Lung (tissue), 13 donors: Measurements from ENCODE around the gene ARRDC1. TPM values are rescaled to one million over a fixed set of nuclear protein-coding genes. Genes with fewer than 3 reads are reported as not detected.
A peak's percentile ranks its signal among the peaks of the same experiment; 100 is the strongest.

Experiments used
- ATAC-seq: fragments of 200-7000 bp; cut with Tn5 transposase; one replicate; pipeline ENCODE4 v1.9.1; 2020; ENCODE audit warnings: moderate number of reproducible peaks; ENCODE audit not compliant: insufficient read depth, low FRiP score
- DNase-seq, 3 donors: peaks; one replicate each; pipeline ENCODE4 v3.0.0-alpha.2; 2013 to 2017
- H3K27ac ChIP-seq, 2 donors: one replicate each; pipeline ENCODE4 v1.5.1; 2013; ENCODE audit warnings: mild to moderate bottlenecking in 2 of 2, moderate library complexity in 2 of 2, control low read depth in 1 of 2, inconsistent platforms in 1 of 2, low read depth in 1 of 2, low read length in 1 of 2
- H3K27me3 ChIP-seq, 3 donors: one replicate each; pipeline ENCODE4 v1.5.1; 2013; ENCODE audit warnings: low read length in 2 of 3; ENCODE audit not compliant: control insufficient read depth in 3 of 3, insufficient read depth in 3 of 3
- H3K36me3 ChIP-seq, 4 donors: one replicate each; pipeline ENCODE4 v1.5.1; 2013; ENCODE audit warnings: low read length in 4 of 4, mild to moderate bottlenecking in 1 of 4, moderate library complexity in 1 of 4; ENCODE audit not compliant: control insufficient read depth in 4 of 4, insufficient read depth in 4 of 4
- H3K4me1 ChIP-seq, 5 donors: one replicate each; pipeline ENCODE4 v1.5.1; 2013; ENCODE audit warnings: low read length in 5 of 5, mild to moderate bottlenecking in 2 of 5, moderate library complexity in 1 of 5; ENCODE audit not compliant: control insufficient read depth in 5 of 5, insufficient read depth in 5 of 5
- H3K4me3 ChIP-seq: one replicate; pipeline ENCODE4 v1.5.1; 2013; ENCODE audit warnings: mild to moderate bottlenecking, control low read depth, moderate library complexity
- H3K9ac ChIP-seq, 2 donors: one replicate each; pipeline ENCODE4 v1.5.1; 2013; ENCODE audit warnings: low read length in 2 of 2, control low read depth in 1 of 2; ENCODE audit not compliant: insufficient read depth in 1 of 2
- H3K9me3 ChIP-seq, 4 donors: one replicate each; pipeline ENCODE4 v1.5.1; 2013; ENCODE audit warnings: low read length in 3 of 4, mild to moderate bottlenecking in 1 of 4, moderate library complexity in 1 of 4; ENCODE audit not compliant: control insufficient read depth in 4 of 4, insufficient read depth in 3 of 4
- CTCF ChIP-seq: IDR thresholded peaks from 2 replicates; pipeline ENCODE4 v1.5.1; 2012; ENCODE audit warnings: mild to moderate bottlenecking; ENCODE audit errors: control extremely low read depth, extremely low read depth
- WGBS, 2 donors: extraction: QIAGEN DNeasy Blood & Tissue Kit; methylation state at CpG; one replicate each; pipeline ENCODE4 v1.1.7; 2013; 5-methylcytosine and 5-hydroxymethylcytosine counted together
- polyA plus RNA-seq, 2 donors: library from polyadenylated mRNA; stranded (reverse); fragments of 200-250 nt; gene quantifications; one replicate each; pipeline ENCODE4 v1.2.1, GENCODE V29; 2013
- small RNA-seq: library from RNA; depleted of rRNA; stranded (forward); fragments of <200 nt; gene quantifications from one replicate; pipeline ENCODE3, GENCODE V24; 2014; ENCODE audit warnings: low replicate concordance
- total RNA-seq, 2 donors: library from RNA; depleted of rRNA in 1 of 2; stranded (reverse); fragments of >200 nt in 1 of 2; gene quantifications; one replicate each; pipeline ENCODE4 v1.2.1, GENCODE V29; 2014 to 2021
- donor health status: control.
- donor health status: control.
- donor health status: Bipolar disorder and iron deficiency.
- donor health status: healthy.
- donor health status: DM: yes; HTN: yes; CAD: no.

The ARRDC1 gene
- total and polyA plus RNA-seq, 4 donors: 57.4 to 137 (median 94.6) TPM

- H3K27ac ChIP-seq: no peak overlapping the region
- no peak for TF ChIP-seq CTCF
- peak; percentile 52 to 69 (median 61) for DNase-seq
Measured at GRCh38 chr9:137664676-137665075, 59.2 kb downstream of the ARRDC1 start.

More at GRCh38 chr9:137664676-137665075, 59.2 kb downstream of the ARRDC1 start:
- Histone ChIP-seq H3K36me3 (peaks cover 0 to 6% (median 0%) of the 10 kb centered on the region in 4 donors), H3K27me3 (no peaks in the 10 kb centered on the region), H3K9me3 (peaks cover 0 to 4% (median 0%) of the 10 kb centered on the region in 4 donors), H3K4me3 (no peak overlapping the region), H3K9ac (no peak overlapping the region), H3K4me1 (peaks cover 0 to 33% (median 13%) of the 10 kb centered on the region in 5 donors)
- WGBS, 2 donors: 71 to 82% methylated on average over 7 of the region's 7 CpGs
- ATAC-seq: no peak

Small RNAs within 50 kb of the gene (small RNA-seq; reads per million reads assigned to genes)
- not detected for gene RF00017

Other genes starting within 250 kb of the ARRDC1 start
- gene EXD3, start 182.5 kb upstream of the ARRDC1 start, total RNA-seq: 10 to 100 TPM; 17.5 to 21.5 TPM
- gene EXD3, start 182.5 kb upstream of the ARRDC1 start, polyA plus RNA-seq: 10 to 100 TPM in 1 of 2 donors, 1 to 10 TPM in 1; 8.6 to 30.5 TPM
- 10 to 100 TPM in 1 of 2 donors, 1 to 10 TPM in 1; 3.1 to 10.1 TPM for gene NOXA1, start 182.3 kb upstream of the ARRDC1 start, total RNA-seq
- 10 to 100 TPM in 1 of 2 donors, 1 to 10 TPM in 1; 2.1 to 11.7 TPM for gene NOXA1, start 182.3 kb upstream of the ARRDC1 start, polyA plus RNA-seq
- gene ENTPD8, start 164.3 kb upstream of the ARRDC1 start, total RNA-seq: under 1 TPM; 0.14 to 0.28 TPM
- gene ENTPD8, start 164.3 kb upstream of the ARRDC1 start, polyA plus RNA-seq: under 1 TPM; 0.08 to 0.45 TPM
- gene NSMF, start 146.4 kb upstream of the ARRDC1 start, total RNA-seq: 10 to 100 TPM; 13.8 to 34.1 TPM
- 10 to 100 TPM; 26.1 to 39.8 TPM for gene NSMF, start 146.4 kb upstream of the ARRDC1 start, polyA plus RNA-seq
- gene PNPLA7, start 55.3 kb upstream of the ARRDC1 start, total RNA-seq: 1 to 10 TPM; 6.5 to 8.9 TPM
- gene PNPLA7, start 55.3 kb upstream of the ARRDC1 start, polyA plus RNA-seq: 1 to 10 TPM in 1 of 2 donors, under 1 TPM in 1; 0.79 to 8.8 TPM
- gene MRPL41, start 53.8 kb upstream of the ARRDC1 start, total RNA-seq: 10 to 100 TPM; 24.2 to 55.2 TPM
- 100 to 1,000 TPM in 1 of 2 donors, 10 to 100 TPM in 1; 51.3 to 110 TPM for gene MRPL41, start 53.8 kb upstream of the ARRDC1 start, polyA plus RNA-seq
- 10 to 100 TPM; 28.0 to 36.5 TPM for gene DPH7, start 26.8 kb upstream of the ARRDC1 start, total RNA-seq
- 10 to 100 TPM; 23.6 to 32.6 TPM for gene DPH7, start 26.8 kb upstream of the ARRDC1 start, polyA plus RNA-seq
- gene ZMYND19, start 15.2 kb upstream of the ARRDC1 start, total RNA-seq: 10 to 100 TPM; 11.4 to 25.5 TPM
- 10 to 100 TPM; 15.4 to 29.1 TPM for gene ZMYND19, start 15.2 kb upstream of the ARRDC1 start, polyA plus RNA-seq
- gene EHMT1, start 13.3 kb downstream of the ARRDC1 start, total RNA-seq: 10 to 100 TPM; 76.4 to 91.5 TPM
- gene EHMT1, start 13.3 kb downstream of the ARRDC1 start, polyA plus RNA-seq: 10 to 100 TPM; 32.2 to 39.9 TPM